PFSK-1 (cell line): ENCODE data around the gene CPT1B.

Experiments
- TAF1 ChIP-seq: IDR thresholded peaks from 2 replicates; pipeline ENCODE4 v1.6.1; 2012; ENCODE audit warnings: low read length, control low read depth, borderline replicate concordance; ENCODE audit not compliant: insufficient read depth
- TF ChIP-seq, protein P1 (sequence below), 2 experiments: IDR thresholded peaks; 2 replicates each; pipeline versions ENCODE4 v1.6.1 to v1.8.0; 2011 to 2012; ENCODE audit warnings: low read depth in 2 of 2, low read length in 2 of 2, control low read depth in 1 of 2, inconsistent platforms in 1 of 2, mild to moderate bottlenecking in 1 of 2, moderate library complexity in 1 of 2; ENCODE audit not compliant: insufficient read depth in 1 of 2

DNA sequence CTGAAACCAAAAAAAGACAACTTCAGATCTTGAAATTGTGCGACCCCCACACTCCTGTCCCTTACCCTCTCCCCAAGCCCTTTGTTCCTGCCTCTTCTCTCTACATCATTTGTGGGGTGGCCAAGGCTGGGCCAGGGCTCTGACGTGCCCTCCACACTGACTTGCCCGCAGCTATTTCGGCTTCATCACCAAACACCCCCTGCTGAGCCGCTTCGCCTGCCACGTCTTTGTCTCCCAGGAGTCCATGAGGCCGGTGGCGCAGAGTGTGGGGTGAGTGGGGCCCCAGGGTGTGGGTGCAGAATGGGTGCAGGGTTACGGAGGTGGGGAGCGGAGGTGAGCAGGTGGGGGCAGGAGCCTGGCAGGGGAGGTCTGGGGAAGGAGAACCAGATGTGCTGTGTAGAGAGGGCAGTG lies 31.8 kb upstream of the CPT1B start:
- TF ChIP-seq, protein P1, sequence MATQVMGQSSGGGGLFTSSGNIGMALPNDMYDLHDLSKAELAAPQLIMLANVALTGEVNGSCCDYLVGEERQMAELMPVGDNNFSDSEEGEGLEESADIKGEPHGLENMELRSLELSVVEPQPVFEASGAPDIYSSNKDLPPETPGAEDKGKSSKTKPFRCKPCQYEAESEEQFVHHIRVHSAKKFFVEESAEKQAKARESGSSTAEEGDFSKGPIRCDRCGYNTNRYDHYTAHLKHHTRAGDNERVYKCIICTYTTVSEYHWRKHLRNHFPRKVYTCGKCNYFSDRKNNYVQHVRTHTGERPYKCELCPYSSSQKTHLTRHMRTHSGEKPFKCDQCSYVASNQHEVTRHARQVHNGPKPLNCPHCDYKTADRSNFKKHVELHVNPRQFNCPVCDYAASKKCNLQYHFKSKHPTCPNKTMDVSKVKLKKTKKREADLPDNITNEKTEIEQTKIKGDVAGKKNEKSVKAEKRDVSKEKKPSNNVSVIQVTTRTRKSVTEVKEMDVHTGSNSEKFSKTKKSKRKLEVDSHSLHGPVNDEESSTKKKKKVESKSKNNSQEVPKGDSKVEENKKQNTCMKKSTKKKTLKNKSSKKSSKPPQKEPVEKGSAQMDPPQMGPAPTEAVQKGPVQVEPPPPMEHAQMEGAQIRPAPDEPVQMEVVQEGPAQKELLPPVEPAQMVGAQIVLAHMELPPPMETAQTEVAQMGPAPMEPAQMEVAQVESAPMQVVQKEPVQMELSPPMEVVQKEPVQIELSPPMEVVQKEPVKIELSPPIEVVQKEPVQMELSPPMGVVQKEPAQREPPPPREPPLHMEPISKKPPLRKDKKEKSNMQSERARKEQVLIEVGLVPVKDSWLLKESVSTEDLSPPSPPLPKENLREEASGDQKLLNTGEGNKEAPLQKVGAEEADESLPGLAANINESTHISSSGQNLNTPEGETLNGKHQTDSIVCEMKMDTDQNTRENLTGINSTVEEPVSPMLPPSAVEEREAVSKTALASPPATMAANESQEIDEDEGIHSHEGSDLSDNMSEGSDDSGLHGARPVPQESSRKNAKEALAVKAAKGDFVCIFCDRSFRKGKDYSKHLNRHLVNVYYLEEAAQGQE (IDR thresholded peaks at IDR 0.05; ENCODE audit: insufficient read depth in 1 of 2, low read depth in 2 of 2, low read length in 2 of 2): no peak
- no peak for TF ChIP-seq TAF1
